ENCODE data around the gene VNN1.
"Not testable (repeated sequence)": the region's sequence is repeated elsewhere in the genome, so short reads cannot be mapped to it uniquely, and the experiment has no call there.

VNN1 gene

GRCh38 chr6:132719736-132720448 is 6.0 kb upstream of the VNN1 start:
- no peak for FAIRE-seq

GRCh38 chr6:132715881-132716637 is 2.2 kb upstream of the VNN1 start:
- no peak for FAIRE-seq

GRCh38 chr6:132715204-132715603 is 1.3 kb upstream of the VNN1 start:
- no peak for FAIRE-seq

- no peak for FAIRE-seq
Measured at GRCh38 chr6:132714160-132714559, 305 bp upstream of the VNN1 start.

GRCh38 chr6:132712366-132712765 is 1.5 kb downstream of the VNN1 start:
- FAIRE-seq = no peak

- no peak for FAIRE-seq
Measured at GRCh38 chr6:132708771-132709170, 5.1 kb downstream of the VNN1 start.

- no peak for FAIRE-seq
Measured at GRCh38 chr6:132708002-132708401, 5.9 kb downstream of the VNN1 start.

GRCh38 chr6:132706756-132707155 is 7.1 kb downstream of the VNN1 start:
- not testable (repeated sequence) for FAIRE-seq

- no peak for FAIRE-seq
Measured at GRCh38 chr6:132703936-132704335, 9.9 kb downstream of the VNN1 start.

GRCh38 chr6:132698608-132699007 is 15.2 kb downstream of the VNN1 start:
- no peak for FAIRE-seq

GRCh38 chr6:132695773-132696172 is 18.1 kb downstream of the VNN1 start:
- FAIRE-seq = no peak

GRCh38 chr6:132693478-132693877 is 20.4 kb downstream of the VNN1 start:
- no peak for FAIRE-seq

- no peak for FAIRE-seq
Measured at GRCh38 chr6:132690678-132691077, 23.2 kb downstream of the VNN1 start.

GRCh38 chr6:132687306-132687705 is 26.5 kb downstream of the VNN1 start:
- FAIRE-seq = no peak

- no peak for FAIRE-seq
Measured at GRCh38 chr6:132686531-132686930, 27.3 kb downstream of the VNN1 start.

- no peak for FAIRE-seq
Measured at GRCh38 chr6:132685009-132685408, 28.8 kb downstream of the VNN1 start.

- FAIRE-seq = no peak
Measured at GRCh38 chr6:132684272-132684671, 29.6 kb downstream of the VNN1 start.

GRCh38 chr6:132683543-132683942 is 30.3 kb downstream of the VNN1 start:
- no peak for FAIRE-seq

- FAIRE-seq = not testable (repeated sequence)
Measured at GRCh38 chr6:132679094-132679493, 34.8 kb downstream of the VNN1 start.

GRCh38 chr6:132675749-132676148 is 38.1 kb downstream of the VNN1 start:
- FAIRE-seq = no peak

- no peak for FAIRE-seq
Measured at GRCh38 chr6:132675002-132675401, 38.9 kb downstream of the VNN1 start.

- no peak for FAIRE-seq
Measured at GRCh38 chr6:132673376-132674094, 40.3 kb downstream of the VNN1 start.

- FAIRE-seq = no peak
Measured at GRCh38 chr6:132671295-132671694, 42.6 kb downstream of the VNN1 start.

Data from colon (tissue), 2 donors.